Measurements from ENCODE around the gene DLGAP1.

DNA sequence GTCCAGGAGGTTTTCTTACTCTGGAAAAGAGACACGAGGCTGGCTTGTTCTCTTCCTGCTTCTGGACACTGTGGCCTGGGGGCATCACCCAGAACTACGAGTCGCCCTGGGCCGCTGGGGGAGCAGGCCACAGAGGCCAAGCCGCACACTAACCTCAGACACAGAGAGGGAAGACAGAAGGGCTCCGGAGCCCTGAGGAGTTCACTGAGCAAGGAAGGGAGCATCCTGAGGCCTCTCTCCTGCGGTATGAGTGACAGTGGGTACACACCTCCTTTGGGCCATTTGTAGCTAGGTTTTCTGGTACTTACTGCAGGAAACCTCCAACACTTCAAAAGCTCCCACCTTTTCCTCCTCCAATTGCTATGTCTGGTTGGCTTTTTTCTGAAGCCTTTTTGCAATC lies 494.1 kb downstream of the DLGAP1 start:
- TF ChIP-seq POLR2A (IDR thresholded peaks at IDR 0.05; ENCODE audit: low read length): no peak
- TF ChIP-seq GATA1 (IDR thresholded peaks at IDR 0.05; ENCODE audit: low read depth, low read length): no peak

Measured in erythroblast (primary cell).